ENCODE measurements around the gene USP6NL. TPM values are rescaled to one million over a fixed set of nuclear protein-coding genes. Genes with fewer than 3 reads are reported as not detected.

The USP6NL gene
- polyA plus RNA-seq, 1 experiment: 13.0 TPM

DNA sequence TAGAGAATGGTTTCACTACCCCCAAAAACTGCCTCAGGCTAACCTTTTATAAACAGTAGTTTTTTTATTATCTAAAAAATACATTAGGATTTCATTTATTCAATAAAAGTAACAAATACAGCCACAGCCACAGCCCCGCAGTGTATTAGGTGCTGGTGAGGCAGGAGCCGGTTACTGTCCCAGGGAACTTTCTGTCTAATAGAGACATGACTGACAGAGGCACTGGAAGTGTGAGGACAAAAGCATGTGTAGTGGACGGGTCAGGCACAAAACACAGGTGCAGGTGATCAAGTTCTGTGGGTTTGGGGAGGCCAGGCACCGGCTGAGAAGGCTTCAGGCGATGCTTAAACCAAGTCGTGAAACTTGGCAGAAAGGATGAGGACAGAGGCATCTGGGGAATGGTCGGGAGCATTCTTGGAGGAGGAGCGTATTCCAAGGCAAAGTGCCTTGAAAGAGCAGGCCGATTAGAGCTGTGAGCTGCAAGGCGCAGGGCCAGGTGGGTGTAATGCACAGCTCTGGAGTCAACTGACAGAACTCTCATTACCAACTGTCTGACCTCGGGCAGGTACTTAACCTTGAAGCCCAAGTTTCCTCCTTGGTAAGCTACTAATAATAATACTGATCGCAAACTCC lies 138.2 kb downstream of the USP6NL start:
- ChIA-PET CTCF (interaction anchor here (1.8 kb wide), 1 partner anchor 49 kb away, joined by 5 read pairs; no protein-coding TSS in a partner anchor), POLR2A (no interaction called here)
- H3K9me3 ChIP-seq (ENCODE audit: control insufficient read depth, insufficient read depth, low read length): no peaks in the 10 kb centered on the region
- no peak for DNase-seq (ENCODE audit: low read depth, low spot score)
- H3K27me3 ChIP-seq (ENCODE audit: control insufficient read depth, insufficient read depth, low read length): no peaks in the 10 kb centered on the region
- TF ChIP-seq, protein P1, sequence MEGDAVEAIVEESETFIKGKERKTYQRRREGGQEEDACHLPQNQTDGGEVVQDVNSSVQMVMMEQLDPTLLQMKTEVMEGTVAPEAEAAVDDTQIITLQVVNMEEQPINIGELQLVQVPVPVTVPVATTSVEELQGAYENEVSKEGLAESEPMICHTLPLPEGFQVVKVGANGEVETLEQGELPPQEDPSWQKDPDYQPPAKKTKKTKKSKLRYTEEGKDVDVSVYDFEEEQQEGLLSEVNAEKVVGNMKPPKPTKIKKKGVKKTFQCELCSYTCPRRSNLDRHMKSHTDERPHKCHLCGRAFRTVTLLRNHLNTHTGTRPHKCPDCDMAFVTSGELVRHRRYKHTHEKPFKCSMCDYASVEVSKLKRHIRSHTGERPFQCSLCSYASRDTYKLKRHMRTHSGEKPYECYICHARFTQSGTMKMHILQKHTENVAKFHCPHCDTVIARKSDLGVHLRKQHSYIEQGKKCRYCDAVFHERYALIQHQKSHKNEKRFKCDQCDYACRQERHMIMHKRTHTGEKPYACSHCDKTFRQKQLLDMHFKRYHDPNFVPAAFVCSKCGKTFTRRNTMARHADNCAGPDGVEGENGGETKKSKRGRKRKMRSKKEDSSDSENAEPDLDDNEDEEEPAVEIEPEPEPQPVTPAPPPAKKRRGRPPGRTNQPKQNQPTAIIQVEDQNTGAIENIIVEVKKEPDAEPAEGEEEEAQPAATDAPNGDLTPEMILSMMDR (IDR thresholded peaks at IDR 0.05; ENCODE audit: low read depth, low read length): no peak
- H3K27ac ChIP-seq (ENCODE audit: low read depth, low read length): no peak overlapping the region
- no peak overlapping the region for H3K4me3 ChIP-seq (ENCODE audit: low read depth, low read length)

DNA sequence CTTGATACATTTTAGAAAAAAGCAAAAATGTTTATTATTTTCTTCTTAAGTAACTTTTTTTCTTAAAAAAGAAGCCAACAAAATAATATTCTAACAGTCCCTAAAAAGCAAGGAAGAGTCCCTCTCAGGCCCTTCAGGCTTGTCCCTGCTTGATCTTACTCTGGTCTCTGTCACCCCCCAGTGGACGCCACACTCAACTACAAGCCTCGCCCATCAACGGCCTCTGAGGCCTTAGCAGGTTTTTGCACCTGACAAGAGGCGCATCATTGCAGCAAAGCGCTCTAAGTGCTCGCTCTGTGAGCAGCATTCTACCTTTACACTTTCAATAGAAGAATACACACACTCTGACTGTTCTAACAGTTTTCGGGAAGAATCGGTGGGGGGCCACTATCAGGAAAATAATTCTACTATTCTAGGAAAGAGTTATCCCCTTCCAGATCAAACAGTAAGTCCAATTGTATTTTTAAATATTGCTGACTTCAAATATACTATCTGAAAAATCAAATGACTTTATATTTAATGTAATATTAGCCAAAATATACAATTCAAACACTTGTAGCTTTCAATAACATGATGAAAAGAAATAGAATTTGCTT lies 139.2 kb downstream of the USP6NL start:
- Histone ChIP-seq H3K27me3 (ENCODE audit: control insufficient read depth, insufficient read depth, low read length) (no peaks in the 10 kb centered on the region), H3K27ac (ENCODE audit: low read depth, low read length) (no peak overlapping the region), H3K9me3 (ENCODE audit: control insufficient read depth, insufficient read depth, low read length) (no peaks in the 10 kb centered on the region), H3K4me3 (ENCODE audit: low read depth, low read length) (no peak overlapping the region)
- peak; percentile 6 for DNase-seq (ENCODE audit: low read depth, low spot score)
- TF ChIP-seq, protein P1 (IDR thresholded peaks at IDR 0.05; ENCODE audit: low read depth, low read length): peak; percentile 80
- POLR2A ChIA-PET: no interaction called here
- CTCF ChIA-PET: interaction anchor here (1.8 kb wide), 1 partner anchor 48 kb away, joined by 5 read pairs; no protein-coding TSS in a partner anchor

DNA sequence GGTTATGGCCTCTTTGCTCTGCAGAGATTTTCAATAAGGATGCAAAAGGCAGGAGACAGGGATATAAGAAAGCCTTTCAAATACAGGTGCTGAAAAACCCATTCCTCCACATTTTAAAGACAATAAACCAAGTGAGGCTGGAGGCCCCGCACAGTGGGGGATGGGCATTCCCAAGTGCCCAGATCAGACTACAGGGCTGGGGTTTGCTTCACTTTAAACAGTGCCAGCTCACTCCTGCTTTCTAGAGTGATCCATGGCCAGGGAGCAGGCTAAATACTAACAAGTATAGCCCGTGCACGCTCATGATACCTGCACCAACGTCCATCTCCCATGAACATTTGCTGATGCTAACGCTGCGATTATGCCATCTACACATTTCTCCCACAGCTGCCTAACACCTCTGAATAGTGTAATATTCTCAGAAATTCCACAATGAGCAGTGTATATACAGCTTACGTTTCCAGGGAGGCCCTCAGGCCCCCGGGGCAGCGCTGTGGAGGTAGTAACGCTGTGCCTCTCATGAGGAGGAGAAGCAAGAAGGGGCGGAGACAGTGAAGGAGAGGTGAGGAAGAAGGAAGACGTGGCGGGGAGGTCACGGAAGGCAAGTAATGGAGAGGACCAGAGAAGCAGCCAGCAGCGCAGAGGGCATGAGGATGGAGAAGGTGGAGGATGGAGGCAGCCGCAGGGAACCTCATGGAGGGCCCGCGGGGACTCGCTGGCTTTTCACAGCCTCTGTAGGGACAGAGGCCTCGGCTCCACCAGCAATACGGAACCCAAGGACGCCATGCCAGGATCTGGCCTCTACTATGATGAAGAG lies 141.7 kb downstream of the USP6NL start:
- POLR2A ChIA-PET: no interaction called here
- Histone ChIP-seq H3K27me3 (ENCODE audit: control insufficient read depth, insufficient read depth, low read length) (no peaks in the 10 kb centered on the region), H3K27ac (ENCODE audit: low read depth, low read length) (no peak overlapping the region), H3K9me3 (ENCODE audit: control insufficient read depth, insufficient read depth, low read length) (no peaks in the 10 kb centered on the region), H3K4me3 (ENCODE audit: low read depth, low read length) (no peak overlapping the region)
- TF ChIP-seq, protein P1 (IDR thresholded peaks at IDR 0.05; ENCODE audit: low read depth, low read length): no peak
- CTCF ChIA-PET: interaction anchor here (0.6 kb wide), 1 partner anchor 9 kb away, joined by 3 read pairs; no protein-coding TSS in a partner anchor
- DNase-seq (ENCODE audit: low read depth, low spot score): no peak

DNA sequence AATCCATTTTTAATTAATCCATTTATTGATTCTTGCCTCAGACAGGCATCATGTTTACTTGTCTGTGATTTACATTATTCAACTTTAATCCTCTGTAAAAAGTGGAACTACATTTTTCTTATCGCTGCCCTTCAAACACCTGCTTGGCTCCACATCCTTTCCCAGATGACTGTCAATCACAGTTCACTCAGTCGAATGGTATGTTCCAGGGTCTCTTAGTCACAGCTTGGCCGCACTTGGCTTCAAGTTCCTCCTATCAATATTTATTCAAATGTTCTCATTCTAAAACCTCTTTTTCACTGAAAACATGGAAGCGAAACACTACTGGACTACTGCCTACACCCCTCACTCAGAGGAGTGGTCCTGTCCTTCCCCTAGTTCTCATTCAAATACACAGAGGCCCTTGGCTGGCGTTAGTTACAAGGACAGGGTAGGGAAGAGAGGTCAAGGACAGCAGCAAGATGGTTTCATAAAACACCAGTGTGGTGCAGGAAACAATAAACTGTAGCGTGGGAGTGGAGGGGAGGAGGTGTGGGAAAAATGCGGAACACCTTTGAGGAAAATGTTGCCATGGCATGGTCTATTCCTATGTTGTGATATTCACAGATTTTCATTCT lies 143.2 kb downstream of the USP6NL start:
- H3K9me3 ChIP-seq (ENCODE audit: control insufficient read depth, insufficient read depth, low read length): no peaks in the 10 kb centered on the region; the same call in 1 of the 2 replicates
- TF ChIP-seq, protein P1 (IDR thresholded peaks at IDR 0.05; ENCODE audit: low read depth, low read length): no peak
- DNase-seq (ENCODE audit: low read depth, low spot score): peak; percentile 4
- no peak overlapping the region for H3K27ac ChIP-seq (ENCODE audit: low read depth, low read length)
- CTCF ChIA-PET: no interaction called here
- no peaks in the 10 kb centered on the region for H3K27me3 ChIP-seq (ENCODE audit: control insufficient read depth, insufficient read depth, low read length)
- H3K4me3 ChIP-seq (ENCODE audit: low read depth, low read length): no peak overlapping the region
- POLR2A ChIA-PET: no interaction called here
